ENCODE measurements around the gene NRM. TPM values are rescaled to one million over a fixed set of nuclear protein-coding genes. Genes with fewer than 3 reads are reported as not detected.

The NRM gene
- total and polyA plus RNA-seq, 2 experiments from 2014 or later = 13.8 to 33.8 TPM

GRCh38 chr6:30707281-30707850 is 16.6 kb upstream of the NRM start:
- peaks cover 83% of the 10 kb centered on the region for H3K36me3 Mint-ChIP-seq (ENCODE audit: low read depth)
- H3K9me3 Mint-ChIP-seq = no peaks in the 10 kb centered on the region; the same call in 1 of the 3 replicates
- H3K27ac Mint-ChIP-seq = peak overlapping the region; percentile 32; the same call in 1 of the 2 replicates
- no peaks in the 10 kb centered on the region for H3K79me2 ChIP-seq (replicated peaks; ENCODE audit: insufficient read depth)
- no peaks in the 10 kb centered on the region for H3K9me2 ChIP-seq (ENCODE audit: insufficient read depth)
- no peak overlapping the region for H2AFZ ChIP-seq
- no peak overlapping the region for H3K4me2 ChIP-seq
- H3K4me1 ChIP-seq (ENCODE audit: insufficient read depth) = no peaks in the 10 kb centered on the region
- DNase-seq (ENCODE audit: low spot score) (no peak), ATAC-seq (no peak)
- H3K4me3 ChIP-seq = no peak overlapping the region
- H3K36me3 ChIP-seq (ENCODE audit: insufficient read depth) = peaks cover 22% of the 10 kb centered on the region
- no peak overlapping the region for H3K27ac ChIP-seq (ENCODE audit: low read depth)
- H3K27me3 ChIP-seq (ENCODE audit: insufficient read depth) = no peaks in the 10 kb centered on the region
- H3K27me3 Mint-ChIP-seq (ENCODE audit: insufficient read depth, low read depth, poor library complexity) = peaks cover 8% of the 10 kb centered on the region
- H3K4me1 Mint-ChIP-seq = peaks cover 7% of the 10 kb centered on the region
- TF ChIP-seq CTCF (conservative IDR thresholded peaks at IDR 0.05; ENCODE audit: low read depth in 2 of 2) (no peak), ZNF114 (CRISPR knock-in tag; IDR thresholded peaks at IDR 0.05) (no peak)
- H3F3A ChIP-seq (replicated peaks; ENCODE audit: low read depth) = 0 out of 2 replicates have a peak, but pooled peaks cover 3% of the 10 kb centered on the region
- H4K20me1 ChIP-seq (replicated peaks; ENCODE audit: insufficient read depth) = peaks cover 12% of the 10 kb centered on the region
- no peak overlapping the region; the same call in 2 of the 3 replicates for H3K4me3 Mint-ChIP-seq

- Histone ChIP-seq H3K9me2 (ENCODE audit: insufficient read depth) (no peaks in the 10 kb centered on the region), H3K27ac (ENCODE audit: low read depth) (no peak overlapping the region), H3F3A (replicated peaks; ENCODE audit: low read depth) (0 out of 2 replicates have a peak, but pooled peaks cover 3% of the 10 kb centered on the region), H4K20me1 (replicated peaks; ENCODE audit: insufficient read depth) (peaks cover 12% of the 10 kb centered on the region), H3K36me3 (ENCODE audit: insufficient read depth) (peaks cover 26% of the 10 kb centered on the region), H3K4me2 (no peak overlapping the region), H3K79me2 (replicated peaks; ENCODE audit: insufficient read depth) (no peaks in the 10 kb centered on the region), H3K4me3 (no peak overlapping the region), H3K4me1 (ENCODE audit: insufficient read depth) (no peaks in the 10 kb centered on the region), H2AFZ (no peak overlapping the region), H3K27me3 (ENCODE audit: insufficient read depth) (no peaks in the 10 kb centered on the region)
- Mint-ChIP-seq H3K4me1 (peaks cover 7% of the 10 kb centered on the region), H3K27ac (no peak overlapping the region), H3K9me3 (no peaks in the 10 kb centered on the region; the same call in 1 of the 3 replicates), H3K36me3 (ENCODE audit: low read depth) (peaks cover 73% of the 10 kb centered on the region), H3K4me3 (no peak overlapping the region), H3K27me3 (ENCODE audit: insufficient read depth, low read depth, poor library complexity) (peaks cover 8% of the 10 kb centered on the region)
- ATAC-seq (no peak), DNase-seq (ENCODE audit: low spot score) (no peak)
- TF ChIP-seq, protein P1, sequence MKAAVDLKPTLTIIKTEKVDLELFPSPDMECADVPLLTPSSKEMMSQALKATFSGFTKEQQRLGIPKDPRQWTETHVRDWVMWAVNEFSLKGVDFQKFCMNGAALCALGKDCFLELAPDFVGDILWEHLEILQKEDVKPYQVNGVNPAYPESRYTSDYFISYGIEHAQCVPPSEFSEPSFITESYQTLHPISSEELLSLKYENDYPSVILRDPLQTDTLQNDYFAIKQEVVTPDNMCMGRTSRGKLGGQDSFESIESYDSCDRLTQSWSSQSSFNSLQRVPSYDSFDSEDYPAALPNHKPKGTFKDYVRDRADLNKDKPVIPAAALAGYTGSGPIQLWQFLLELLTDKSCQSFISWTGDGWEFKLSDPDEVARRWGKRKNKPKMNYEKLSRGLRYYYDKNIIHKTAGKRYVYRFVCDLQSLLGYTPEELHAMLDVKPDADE (IDR thresholded peaks at IDR 0.05) = no peak
- TF ChIP-seq CTCF (conservative IDR thresholded peaks at IDR 0.05; ENCODE audit: low read depth in 2 of 2) (no peak), ZNF114 (CRISPR knock-in tag; IDR thresholded peaks at IDR 0.05) (no peak), STAT1 (IDR thresholded peaks at IDR 0.05; ENCODE audit: unreplicated experiment) (no peak), POLR2AphosphoS5 (IDR thresholded peaks at IDR 0.05; ENCODE audit: low read depth) (no peak), JUNB (IDR thresholded peaks at IDR 0.05; ENCODE audit: unreplicated experiment) (no peak), ZNF331 (CRISPR knock-in tag; IDR thresholded peaks at IDR 0.05; ENCODE audit: low read depth) (no peak), EZH2phosphoT487 (IDR thresholded peaks at IDR 0.05; ENCODE audit: unreplicated experiment) (no peak), EZH2 (IDR thresholded peaks at IDR 0.05; ENCODE audit: low read depth, unreplicated experiment) (no peak)
- TF ChIP-seq, protein P2, sequence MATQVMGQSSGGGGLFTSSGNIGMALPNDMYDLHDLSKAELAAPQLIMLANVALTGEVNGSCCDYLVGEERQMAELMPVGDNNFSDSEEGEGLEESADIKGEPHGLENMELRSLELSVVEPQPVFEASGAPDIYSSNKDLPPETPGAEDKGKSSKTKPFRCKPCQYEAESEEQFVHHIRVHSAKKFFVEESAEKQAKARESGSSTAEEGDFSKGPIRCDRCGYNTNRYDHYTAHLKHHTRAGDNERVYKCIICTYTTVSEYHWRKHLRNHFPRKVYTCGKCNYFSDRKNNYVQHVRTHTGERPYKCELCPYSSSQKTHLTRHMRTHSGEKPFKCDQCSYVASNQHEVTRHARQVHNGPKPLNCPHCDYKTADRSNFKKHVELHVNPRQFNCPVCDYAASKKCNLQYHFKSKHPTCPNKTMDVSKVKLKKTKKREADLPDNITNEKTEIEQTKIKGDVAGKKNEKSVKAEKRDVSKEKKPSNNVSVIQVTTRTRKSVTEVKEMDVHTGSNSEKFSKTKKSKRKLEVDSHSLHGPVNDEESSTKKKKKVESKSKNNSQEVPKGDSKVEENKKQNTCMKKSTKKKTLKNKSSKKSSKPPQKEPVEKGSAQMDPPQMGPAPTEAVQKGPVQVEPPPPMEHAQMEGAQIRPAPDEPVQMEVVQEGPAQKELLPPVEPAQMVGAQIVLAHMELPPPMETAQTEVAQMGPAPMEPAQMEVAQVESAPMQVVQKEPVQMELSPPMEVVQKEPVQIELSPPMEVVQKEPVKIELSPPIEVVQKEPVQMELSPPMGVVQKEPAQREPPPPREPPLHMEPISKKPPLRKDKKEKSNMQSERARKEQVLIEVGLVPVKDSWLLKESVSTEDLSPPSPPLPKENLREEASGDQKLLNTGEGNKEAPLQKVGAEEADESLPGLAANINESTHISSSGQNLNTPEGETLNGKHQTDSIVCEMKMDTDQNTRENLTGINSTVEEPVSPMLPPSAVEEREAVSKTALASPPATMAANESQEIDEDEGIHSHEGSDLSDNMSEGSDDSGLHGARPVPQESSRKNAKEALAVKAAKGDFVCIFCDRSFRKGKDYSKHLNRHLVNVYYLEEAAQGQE (IDR thresholded peaks at IDR 0.05; ENCODE audit: unreplicated experiment) = no peak
Measured at GRCh38 chr6:30705620-30706019, 14.8 kb upstream of the NRM start.
